Caco-2 (cell line): Measurements from ENCODE around the gene ITGB1BP1. TPM values are rescaled to one million over a fixed set of nuclear protein-coding genes. Genes with fewer than 3 reads are reported as not detected.

Source experiments
- BruUV-seq: library from RNA; stranded (reverse); fragments of 400-500 nt; replicated peaks from 2 replicates; lab custom pipeline; 2021; lab: Mats Ljungman, UMichigan
- CTCF ChIA-PET: fragments of 300-600 bp; sonication (Branson Sonifier 250); formaldehyde crosslinking; loops from one replicate; lab custom pipeline; 2022; ENCODE audit warnings: antibody characterized with exemption; lab: Charles Lee
- POLR2A ChIA-PET: fragments of 300-600 bp; sonication (Branson Sonifier 250); formaldehyde crosslinking; loops from one replicate; lab custom pipeline; 2022; ENCODE audit warnings: antibody characterized with exemption; lab: Charles Lee
- DNase-seq, 2 experiments: peaks; one replicate each; pipeline versions ENCODE4 v3.0.0 to v3.0.0-alpha.2; 2020 to 2022
- H3K27me3 ChIP-seq: replicated peaks from 2 replicates; pipeline ENCODE4 v1.6.0; 2011; ENCODE audit warnings: low read length; ENCODE audit not compliant: control insufficient read depth, insufficient read depth
- H3K36me3 ChIP-seq: 2 replicates; pipeline ENCODE4 v1.5.1; 2011; ENCODE audit warnings: low read length; ENCODE audit not compliant: control insufficient read depth, insufficient read depth
- H3K4me1 ChIP-seq: fragments of 250-450 bp; sonication (Bioruptor Pico); 2 replicates; pipeline ENCODE4 v1.5.1; 2020; ENCODE audit warnings: mild to moderate bottlenecking
- H3K4me3 ChIP-seq: 2 replicates; pipeline ENCODE4 v1.5.1; 2011; ENCODE audit warnings: low read depth, mild to moderate bottlenecking, control low read depth, low read length
- H3K9me3 ChIP-seq: fragments of 250-450 bp; sonication (Bioruptor Pico); 2 replicates; pipeline ENCODE4 v1.5.1; 2020; ENCODE audit warnings: mild to moderate bottlenecking, moderate library complexity
- H3K27ac Mint-ChIP-seq: one replicate; pipeline ENCODE4 v1.8.0; 2022; ENCODE audit warnings: mixed read lengths; ENCODE audit not compliant: unreplicated experiment
- H3K27me3 Mint-ChIP-seq: one replicate; pipeline ENCODE4 v1.8.0; 2022; ENCODE audit warnings: mixed read lengths; ENCODE audit not compliant: insufficient read depth, unreplicated experiment
- H3K36me3 Mint-ChIP-seq: one replicate; pipeline ENCODE4 v1.8.0; 2022; ENCODE audit warnings: mild to moderate bottlenecking, mixed read lengths; ENCODE audit not compliant: insufficient read depth, unreplicated experiment
- H3K4me1 Mint-ChIP-seq: one replicate; pipeline ENCODE4 v1.8.0; 2022; ENCODE audit warnings: low read depth, mixed read lengths; ENCODE audit not compliant: unreplicated experiment
- H3K4me3 Mint-ChIP-seq: one replicate; pipeline ENCODE4 v1.8.0; 2022; ENCODE audit warnings: mild to moderate bottlenecking, moderate library complexity, mixed read lengths; ENCODE audit not compliant: unreplicated experiment
- H3K9me3 Mint-ChIP-seq: one replicate; pipeline ENCODE4 v1.8.0; 2022; ENCODE audit warnings: mixed read lengths; ENCODE audit not compliant: unreplicated experiment
- intact Hi-C: fragments of 100-400 bp; cut with micrococcal nuclease; formaldehyde crosslinking; loops from one replicate; pipeline ENCODE4 v1.10.0; 2022; ENCODE audit not compliant: unreplicated experiment
- total RNA-seq: library from RNA; stranded (reverse); gene quantifications from 2 replicates; pipeline ENCODE4 v1.2.3, GENCODE V29; 2022
- TF ChIP-seq, protein P1 (sequence below), 2 experiments: fragments of 200-600 bp in 1 of 2; IDR thresholded peaks; 1 replicate in 1 of 2; 2 replicates in 1 of 2; pipeline versions ENCODE4 v1.5.1 to v1.8.0; 2011 to 2022; ENCODE audit warnings: antibody characterized with exemption in 1 of 2, control low read depth in 1 of 2, inconsistent platforms in 1 of 2, low read depth in 1 of 2, low read length in 1 of 2, mild to moderate bottlenecking in 1 of 2, moderate library complexity in 1 of 2; ENCODE audit not compliant: insufficient read depth in 1 of 2, severe bottlenecking in 1 of 2, unreplicated experiment in 1 of 2

Gene ITGB1BP1
- total RNA-seq, 1 experiment from 2014 or later = 82.4 TPM

DNA sequence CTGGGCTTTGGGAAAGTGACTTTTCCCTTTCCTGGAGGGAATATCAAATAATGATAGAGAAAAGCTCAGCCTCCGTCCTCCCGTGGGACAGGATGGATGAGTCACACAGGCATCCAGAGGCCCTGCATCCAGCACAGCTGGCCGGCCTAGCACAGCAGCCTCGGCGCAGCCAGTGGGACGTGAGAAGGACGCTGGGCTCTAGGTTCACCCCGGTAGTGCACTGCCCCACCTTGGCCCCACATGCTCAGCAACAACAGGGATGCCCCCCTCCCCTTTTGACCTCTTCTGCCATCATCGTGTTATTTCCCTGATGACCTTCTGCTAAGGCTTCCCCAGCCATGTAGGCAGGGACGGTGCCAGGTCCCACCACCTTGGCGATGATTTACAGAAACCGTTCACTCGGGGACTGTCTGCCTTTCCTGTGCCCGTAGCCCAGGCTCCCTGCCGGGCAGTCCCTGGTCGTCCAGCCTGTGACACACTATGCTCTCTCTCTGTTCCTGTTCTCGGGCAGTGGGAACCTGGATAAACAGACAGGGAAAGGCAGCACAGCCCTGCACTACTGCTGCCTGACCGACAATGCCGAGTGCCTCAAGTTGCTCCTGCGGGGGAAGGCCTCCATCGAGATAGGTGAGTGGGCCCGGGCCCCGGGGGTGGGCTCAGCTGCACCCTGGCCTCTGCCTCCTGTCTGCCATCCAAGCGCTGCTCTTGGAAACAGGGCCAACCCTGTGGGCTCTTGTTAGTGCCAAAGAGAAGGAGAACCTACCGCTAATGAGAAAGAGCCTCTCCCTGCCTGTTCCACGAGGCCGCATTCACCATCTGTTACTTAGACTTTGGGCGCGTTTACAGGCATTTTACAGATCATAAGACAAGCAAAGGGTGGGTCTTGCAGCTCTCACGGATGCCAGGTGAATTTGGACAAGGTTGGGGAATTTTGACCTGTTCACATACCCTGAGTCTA, 44.6 kb downstream of the ITGB1BP1 start:
- TF ChIP-seq, protein P1, sequence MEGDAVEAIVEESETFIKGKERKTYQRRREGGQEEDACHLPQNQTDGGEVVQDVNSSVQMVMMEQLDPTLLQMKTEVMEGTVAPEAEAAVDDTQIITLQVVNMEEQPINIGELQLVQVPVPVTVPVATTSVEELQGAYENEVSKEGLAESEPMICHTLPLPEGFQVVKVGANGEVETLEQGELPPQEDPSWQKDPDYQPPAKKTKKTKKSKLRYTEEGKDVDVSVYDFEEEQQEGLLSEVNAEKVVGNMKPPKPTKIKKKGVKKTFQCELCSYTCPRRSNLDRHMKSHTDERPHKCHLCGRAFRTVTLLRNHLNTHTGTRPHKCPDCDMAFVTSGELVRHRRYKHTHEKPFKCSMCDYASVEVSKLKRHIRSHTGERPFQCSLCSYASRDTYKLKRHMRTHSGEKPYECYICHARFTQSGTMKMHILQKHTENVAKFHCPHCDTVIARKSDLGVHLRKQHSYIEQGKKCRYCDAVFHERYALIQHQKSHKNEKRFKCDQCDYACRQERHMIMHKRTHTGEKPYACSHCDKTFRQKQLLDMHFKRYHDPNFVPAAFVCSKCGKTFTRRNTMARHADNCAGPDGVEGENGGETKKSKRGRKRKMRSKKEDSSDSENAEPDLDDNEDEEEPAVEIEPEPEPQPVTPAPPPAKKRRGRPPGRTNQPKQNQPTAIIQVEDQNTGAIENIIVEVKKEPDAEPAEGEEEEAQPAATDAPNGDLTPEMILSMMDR (IDR thresholded peaks at IDR 0.05; ENCODE audit: insufficient read depth in 1 of 2, low read depth in 1 of 2, low read length in 1 of 2, severe bottlenecking in 1 of 2, unreplicated experiment in 1 of 2) = no peak

DNA sequence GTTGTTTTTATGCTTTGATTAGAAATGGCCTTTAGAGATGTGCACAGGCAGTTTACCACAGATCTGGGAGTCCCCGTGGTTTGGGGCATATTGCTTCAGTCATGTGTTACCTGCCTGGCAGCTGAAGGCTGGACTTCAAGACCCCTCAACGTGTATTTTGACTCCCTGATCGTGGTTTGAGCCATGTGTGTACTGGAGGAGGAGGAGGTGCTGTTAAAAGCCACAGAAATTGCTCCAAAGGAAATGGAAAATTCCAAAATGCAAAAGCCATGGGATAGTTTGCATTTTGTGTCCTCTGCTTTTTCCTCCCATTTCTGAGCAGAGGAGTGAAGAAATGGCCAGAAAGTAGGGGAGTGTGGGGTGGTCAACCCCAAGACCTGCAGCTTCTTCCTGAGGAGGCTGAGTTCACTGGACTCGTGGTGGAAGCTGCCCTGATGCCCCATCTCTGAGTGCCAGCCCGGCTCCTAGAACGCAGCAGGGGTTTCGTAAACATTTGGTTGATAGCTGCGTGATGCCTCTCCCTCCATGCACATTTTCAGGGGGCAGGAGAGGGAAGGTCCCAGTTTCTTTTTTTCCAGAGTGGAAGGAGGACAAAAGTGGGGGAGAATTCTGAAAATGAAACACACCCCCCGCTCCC, 45.7 kb downstream of the ITGB1BP1 start:
- BruUV-seq = no TSS peak
- POLR2A ChIA-PET = no interaction called here
- no peaks in the 10 kb centered on the region for H3K9me3 Mint-ChIP-seq
- H3K4me1 Mint-ChIP-seq = no peaks in the 10 kb centered on the region
- no peak for DNase-seq
- Histone ChIP-seq H3K4me3 (no peak overlapping the region), H3K27me3 (no peaks in the 10 kb centered on the region), H3K36me3 (peaks cover 3% of the 10 kb centered on the region; the same call in 1 of the 2 replicates), H3K4me1 (no peaks in the 10 kb centered on the region), H3K9me3 (no peaks in the 10 kb centered on the region)
- CTCF ChIA-PET = no interaction called here
- intact Hi-C loops = no loop called here
- TF ChIP-seq, protein P1 (IDR thresholded peaks at IDR 0.05; ENCODE audit: insufficient read depth in 1 of 2, low read depth in 1 of 2, low read length in 1 of 2, severe bottlenecking in 1 of 2, unreplicated experiment in 1 of 2) = no peak
- H3K27me3 Mint-ChIP-seq = no peaks in the 10 kb centered on the region
- H3K27ac Mint-ChIP-seq = no peak overlapping the region
- peaks cover 39% of the 10 kb centered on the region for H3K36me3 Mint-ChIP-seq
- no peak overlapping the region for H3K4me3 Mint-ChIP-seq

More for the DNA sequence above, 44.6 kb downstream of the ITGB1BP1 start:
- Mint-ChIP-seq H3K27me3 (no peaks in the 10 kb centered on the region), H3K27ac (no peak overlapping the region), H3K9me3 (no peaks in the 10 kb centered on the region), H3K36me3 (peaks cover 45% of the 10 kb centered on the region), H3K4me1 (no peaks in the 10 kb centered on the region), H3K4me3 (no peak overlapping the region)
- intact Hi-C loops = no loop called here
- POLR2A ChIA-PET = no interaction called here
- CTCF ChIA-PET = no interaction called here
- H3K4me1 ChIP-seq = no peaks in the 10 kb centered on the region
- no TSS peak for BruUV-seq
- DNase-seq = no peak
- no peaks in the 10 kb centered on the region for H3K9me3 ChIP-seq
- H3K27me3 ChIP-seq = no peaks in the 10 kb centered on the region
- no peak overlapping the region for H3K4me3 ChIP-seq
- peaks cover 3% of the 10 kb centered on the region; the same call in 1 of the 2 replicates for H3K36me3 ChIP-seq

DNA sequence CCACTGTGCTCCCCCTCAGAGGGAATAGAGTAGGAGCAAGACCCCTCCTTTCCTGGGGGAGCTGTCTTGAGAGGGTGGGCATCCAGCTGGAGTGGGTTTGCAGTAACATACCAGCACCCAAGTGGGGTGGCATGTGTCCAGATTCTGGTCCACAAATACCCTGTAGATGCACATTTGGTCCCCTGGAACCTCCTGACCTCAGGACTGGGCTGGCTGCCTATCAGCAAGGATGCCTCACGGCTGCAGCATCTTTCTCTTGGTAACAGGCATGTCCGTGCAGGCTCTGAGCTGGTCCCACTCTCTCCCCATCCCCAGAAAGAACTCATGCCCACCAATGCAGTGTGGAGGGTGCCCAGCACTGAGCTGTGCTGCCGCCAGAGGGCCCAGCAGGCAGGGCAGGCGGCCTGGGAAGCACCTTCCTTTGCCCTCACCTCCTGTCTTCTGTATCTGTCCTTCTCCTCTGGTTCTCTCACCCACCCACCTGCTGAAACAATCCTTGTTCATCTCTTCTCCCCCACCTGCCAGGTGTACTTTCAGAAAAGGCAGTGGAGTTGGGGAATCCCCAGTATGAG, 47.4 kb downstream of the ITGB1BP1 start:
- H3K4me1 Mint-ChIP-seq = no peaks in the 10 kb centered on the region
- BruUV-seq = no TSS peak
- Histone ChIP-seq H3K9me3 (no peaks in the 10 kb centered on the region), H3K4me3 (no peak overlapping the region), H3K27me3 (no peaks in the 10 kb centered on the region), H3K36me3 (peaks cover 3% of the 10 kb centered on the region; the same call in 1 of the 2 replicates), H3K4me1 (no peaks in the 10 kb centered on the region)
- ChIA-PET CTCF (no interaction called here), POLR2A (no interaction called here)
- intact Hi-C loops = loop anchor here (1.0 kb wide), 1 partner anchor 234 kb away; no protein-coding TSS in a partner anchor
- no peak for DNase-seq
- H3K27me3 Mint-ChIP-seq = no peaks in the 10 kb centered on the region
- H3K9me3 Mint-ChIP-seq = no peaks in the 10 kb centered on the region
- TF ChIP-seq, protein P1 (IDR thresholded peaks at IDR 0.05; ENCODE audit: insufficient read depth in 1 of 2, low read depth in 1 of 2, low read length in 1 of 2, severe bottlenecking in 1 of 2, unreplicated experiment in 1 of 2) = no peak
- peaks cover 32% of the 10 kb centered on the region for H3K36me3 Mint-ChIP-seq
- no peak overlapping the region for H3K4me3 Mint-ChIP-seq
- no peak overlapping the region for H3K27ac Mint-ChIP-seq
